AG04450 (cell line): ENCODE data around the gene DTL. TPM values are rescaled to one million over a fixed set of nuclear protein-coding genes. Genes with fewer than 3 reads are reported as not detected.

Source experiments
- CTCF ChIA-PET: fragments of 300-600, 350-600 bp; formaldehyde crosslinking; extraction: SDS; loops from one replicate; lab custom pipeline; 2022; ENCODE audit warnings: antibody characterized with exemption, inconsistent platforms; lab: Charles Lee
- POLR2A ChIA-PET: fragments of 350-600 bp; formaldehyde crosslinking; extraction: SDS; loops from one replicate; lab custom pipeline; 2021; ENCODE audit warnings: antibody characterized with exemption, inconsistent platforms; lab: Yijun Ruan, JAX
- DNase-seq: peaks from one replicate; pipeline ENCODE4 v3.0.0-alpha.2; 2011; ENCODE audit warnings: low read depth, low spot score
- H3K27ac ChIP-seq: one replicate; pipeline ENCODE4 v1.5.1; 2012; ENCODE audit warnings: low read depth, low read length, control low read depth
- H3K27me3 ChIP-seq: one replicate; pipeline ENCODE4 v1.6.0; 2012; ENCODE audit warnings: low read length; ENCODE audit not compliant: control insufficient read depth, insufficient read depth
- H3K4me3 ChIP-seq: 2 replicates; pipeline ENCODE4 v1.5.1; 2011; ENCODE audit warnings: mild to moderate bottlenecking, low read depth, low read length, control low read depth
- H3K9me3 ChIP-seq: 2 replicates; pipeline ENCODE4 v1.5.1; 2012; ENCODE audit warnings: low read length; ENCODE audit not compliant: control insufficient read depth, insufficient read depth
- CTCF ChIP-seq: IDR thresholded peaks from 2 replicates; pipeline ENCODE4 v1.5.1; 2011; ENCODE audit warnings: low read depth, low read length, control low read depth, inconsistent platforms
- polyA plus RNA-seq: library from polyadenylated mRNA; depleted of rRNA; stranded (reverse); fragments of >200 nt; gene quantifications from 2 replicates; pipeline ENCODE4 v1.2.3, GENCODE V29; 2011

DTL gene
- polyA plus RNA-seq, 1 experiment, result 6.0 TPM

DNA sequence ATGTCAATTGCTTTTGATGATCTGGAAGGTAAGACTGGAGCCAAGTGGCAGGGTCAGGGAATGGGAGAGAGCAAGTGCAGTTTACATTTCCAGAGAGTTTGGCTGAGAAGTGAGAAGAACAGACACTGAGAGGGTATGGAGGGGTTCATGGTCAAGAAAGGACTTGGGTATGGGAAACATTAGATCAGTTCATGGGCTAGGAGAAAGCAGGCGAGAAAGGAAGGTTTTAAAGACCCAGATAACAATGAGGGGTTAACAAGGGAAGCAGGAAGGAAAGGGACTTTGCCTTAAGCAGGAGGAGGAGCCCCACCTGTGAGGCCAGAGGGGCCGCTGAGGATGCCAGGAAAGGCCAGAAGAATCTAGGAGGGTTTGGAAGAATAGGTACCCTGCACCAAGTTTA is 78.2 kb downstream of the DTL start:
- no peak overlapping the region for H3K27ac ChIP-seq

DNA sequence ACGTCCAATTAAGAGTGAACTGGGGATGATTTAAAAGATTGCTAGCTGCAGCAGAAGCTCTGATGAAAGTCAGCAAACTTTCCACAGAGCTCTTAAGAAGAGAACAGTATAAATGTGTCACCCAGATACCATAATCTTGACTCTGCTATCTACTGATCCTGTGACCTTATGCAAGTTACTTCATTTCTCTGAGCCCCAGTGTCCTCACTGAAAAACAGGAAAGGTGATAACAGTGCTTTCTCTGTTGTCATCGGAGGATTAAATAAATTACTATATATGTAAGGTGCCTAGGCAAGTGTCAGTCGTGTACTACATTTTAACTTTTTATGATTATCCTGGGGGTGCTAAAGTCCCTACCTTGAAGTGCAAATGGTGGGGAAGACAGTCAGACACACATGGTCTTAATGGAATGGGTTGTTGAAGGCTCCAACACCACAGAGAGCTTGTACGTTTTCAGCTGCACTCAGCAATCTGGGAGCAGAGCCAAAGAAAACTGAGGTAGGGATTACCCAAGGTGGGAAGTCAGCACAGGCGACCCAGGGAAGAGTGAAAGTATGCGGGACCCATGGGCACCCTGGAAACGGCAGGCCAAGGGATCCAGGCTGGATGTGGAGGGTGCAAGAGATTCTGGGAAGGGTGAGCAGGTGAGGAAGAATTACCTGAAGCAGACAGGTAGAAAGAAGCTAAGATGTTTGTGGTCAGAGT is 82.8 kb downstream of the DTL start:
- no peak for TF ChIP-seq CTCF
- Histone ChIP-seq H3K27ac (no peak overlapping the region), H3K9me3 (no peaks in the 10 kb centered on the region), H3K27me3 (no peaks in the 10 kb centered on the region), H3K4me3 (no peak overlapping the region)
- ChIA-PET POLR2A (no interaction called here), CTCF (interaction anchor here (0.9 kb wide), 1 partner anchor 47 kb away, joined by 3 read pairs; no protein-coding TSS in a partner anchor)
- DNase-seq, result no peak

More for the DNA sequence above, 78.2 kb downstream of the DTL start:
- Histone ChIP-seq H3K9me3 (no peaks in the 10 kb centered on the region), H3K4me3 (no peak overlapping the region), H3K27me3 (no peaks in the 10 kb centered on the region)
- POLR2A ChIA-PET, result no interaction called here
- no peak for TF ChIP-seq CTCF
- DNase-seq, result no peak
- CTCF ChIA-PET, result interaction anchor here (1.4 kb wide), 1 partner anchor 43 kb away, joined by 4 read pairs; no protein-coding TSS in a partner anchor

- CTCF ChIA-PET, result interaction anchor here (0.9 kb wide), 1 partner anchor 48 kb away, joined by 3 read pairs; no protein-coding TSS in a partner anchor
Observed at GRCh38 chr1:212118872-212119260, 83.3 kb downstream of the DTL start.

DNA sequence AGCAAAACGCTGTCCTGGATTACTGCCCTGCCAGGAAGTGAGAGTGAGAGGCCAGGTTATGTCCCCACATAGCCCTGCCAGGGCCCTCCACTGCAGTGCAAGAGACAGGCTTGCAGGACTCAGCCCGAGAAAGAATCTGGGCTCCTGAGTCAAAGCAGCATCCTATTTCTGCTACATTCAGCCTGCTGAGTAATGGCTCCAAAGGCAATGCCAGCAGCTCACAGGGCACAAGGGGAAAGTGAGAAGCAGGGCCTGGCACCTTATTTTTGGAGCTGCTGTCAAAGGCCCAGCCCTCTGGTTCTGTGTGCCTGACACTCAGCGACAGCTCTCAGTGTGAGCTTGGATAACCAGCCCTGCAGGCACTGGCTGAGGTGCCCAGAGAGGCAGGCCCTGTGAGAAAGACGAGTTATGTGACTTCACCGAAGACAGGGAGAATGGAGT is 83.9 kb downstream of the DTL start:
- no peak overlapping the region for H3K4me3 ChIP-seq
- no peaks in the 10 kb centered on the region for H3K9me3 ChIP-seq
- no peaks in the 10 kb centered on the region for H3K27me3 ChIP-seq
- no peak overlapping the region for H3K27ac ChIP-seq
- ChIA-PET POLR2A (no interaction called here), CTCF (interaction anchor here (0.9 kb wide), 1 partner anchor 49 kb away, joined by 3 read pairs; no protein-coding TSS in a partner anchor)
- DNase-seq, result no peak
- no peak for TF ChIP-seq CTCF

More at GRCh38 chr1:212118872-212119260, 83.3 kb downstream of the DTL start:
- H3K27ac ChIP-seq, result no peak overlapping the region
- H3K27me3 ChIP-seq, result no peaks in the 10 kb centered on the region
- TF ChIP-seq CTCF, result no peak
- H3K9me3 ChIP-seq, result no peaks in the 10 kb centered on the region
- no peak overlapping the region for H3K4me3 ChIP-seq
- POLR2A ChIA-PET, result no interaction called here
- no peak for DNase-seq

DNA sequence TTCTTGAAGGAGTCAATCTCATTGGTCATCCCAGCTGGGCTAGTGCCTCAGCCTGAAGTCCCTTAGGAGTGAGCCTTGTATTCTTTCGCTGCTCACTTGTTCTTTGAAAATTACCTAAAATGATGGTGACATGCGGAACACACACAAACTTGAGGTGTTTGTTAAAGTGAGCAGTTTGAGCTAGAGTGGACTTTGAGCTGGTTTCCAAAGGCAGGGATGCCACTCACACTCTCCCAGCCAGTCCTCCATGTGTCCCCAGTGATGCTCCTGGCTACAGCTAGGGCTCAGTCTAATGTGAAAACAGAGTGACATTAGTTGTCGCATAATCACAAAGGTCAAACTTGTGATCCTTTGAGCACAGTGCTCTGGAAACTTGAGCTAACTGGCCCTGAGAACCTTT is 84.3 kb downstream of the DTL start:
- ChIA-PET POLR2A (no interaction called here), CTCF (interaction anchor here (0.6 kb wide), 1 partner anchor 15 kb away, joined by 3 read pairs; no protein-coding TSS in a partner anchor)
- H3K27ac ChIP-seq, result no peak overlapping the region
- no peak overlapping the region for H3K4me3 ChIP-seq
- no peaks in the 10 kb centered on the region for H3K27me3 ChIP-seq
- no peaks in the 10 kb centered on the region for H3K9me3 ChIP-seq
- no peak for TF ChIP-seq CTCF
- DNase-seq, result no peak
